ENCODE results near the gene KLHDC8A.

KLHDC8A gene

DNA sequence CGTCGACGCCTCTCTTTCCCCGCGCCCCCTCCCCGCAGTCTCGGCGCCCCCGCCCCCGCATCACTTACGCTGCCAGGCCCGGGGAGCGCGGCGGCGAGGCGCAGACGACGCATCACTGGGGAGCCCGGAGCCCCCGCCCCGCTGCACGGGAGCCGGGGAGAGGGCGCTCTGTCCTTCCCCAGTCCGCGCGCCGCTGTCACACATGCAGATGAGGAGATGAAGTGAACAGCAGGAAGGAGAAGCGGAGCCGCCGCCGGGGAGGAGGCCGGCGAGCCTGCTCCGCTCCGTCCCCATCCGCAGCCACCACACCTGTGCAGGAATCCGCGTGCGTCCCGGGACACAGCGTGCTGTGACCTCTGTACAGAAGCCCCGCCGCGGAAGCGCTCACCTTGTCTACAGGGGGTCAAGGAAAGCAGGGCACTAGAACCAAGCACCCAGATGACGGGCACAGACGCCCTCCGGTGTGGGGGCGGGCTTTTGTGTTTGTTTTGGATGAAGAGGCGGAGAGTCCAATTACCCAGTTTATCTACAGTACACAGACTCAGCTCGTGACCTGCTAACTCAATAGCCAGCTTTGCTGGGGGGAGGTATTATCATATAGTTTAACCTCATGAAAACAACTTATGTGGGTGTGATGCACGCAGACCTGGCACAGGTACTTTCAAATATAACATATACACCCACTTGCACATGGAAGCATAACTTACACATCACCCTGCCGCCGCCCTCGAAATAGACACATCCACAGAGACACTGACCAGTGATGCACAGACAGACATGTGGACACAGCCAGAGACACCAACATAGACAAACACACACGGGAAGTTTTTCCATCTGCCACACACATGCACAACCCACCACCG, 12.4 kb downstream of the KLHDC8A start:
- peak in 2 of 5 donors; percentile 32 to 35 for DNase-seq

DNA sequence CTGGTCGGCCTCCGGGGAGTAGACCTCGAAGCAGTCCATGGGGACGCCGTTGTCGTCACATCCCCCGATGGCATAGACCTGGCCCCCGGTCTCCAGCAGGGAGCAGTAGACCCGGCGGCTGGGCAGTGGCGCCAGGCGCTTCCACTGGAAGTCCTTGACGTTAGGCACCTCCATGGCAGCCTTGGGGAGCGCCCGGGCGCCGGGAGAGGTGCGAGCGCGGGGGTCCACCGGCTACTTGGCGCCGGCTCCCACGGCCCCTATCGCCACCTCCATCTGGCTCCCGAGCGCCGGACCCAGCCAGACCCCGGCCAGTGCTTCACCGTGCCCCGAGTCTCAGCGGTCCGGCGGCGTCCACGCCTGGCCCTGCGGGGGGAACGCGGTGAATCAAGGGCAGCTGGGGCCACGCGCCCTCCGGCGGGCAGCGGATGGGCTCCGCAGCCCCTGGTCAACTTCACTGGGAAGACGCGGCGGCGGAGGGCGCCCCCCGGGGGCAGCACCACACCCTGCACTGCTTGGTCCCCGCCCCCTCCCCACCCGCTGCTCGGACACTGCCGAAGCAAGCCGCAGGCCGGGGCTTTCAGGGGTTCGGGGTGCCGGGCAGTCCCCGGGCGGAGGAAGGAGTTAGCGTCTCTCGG, 13.2 kb downstream of the KLHDC8A start:
- no peak for DNase-seq

DNA sequence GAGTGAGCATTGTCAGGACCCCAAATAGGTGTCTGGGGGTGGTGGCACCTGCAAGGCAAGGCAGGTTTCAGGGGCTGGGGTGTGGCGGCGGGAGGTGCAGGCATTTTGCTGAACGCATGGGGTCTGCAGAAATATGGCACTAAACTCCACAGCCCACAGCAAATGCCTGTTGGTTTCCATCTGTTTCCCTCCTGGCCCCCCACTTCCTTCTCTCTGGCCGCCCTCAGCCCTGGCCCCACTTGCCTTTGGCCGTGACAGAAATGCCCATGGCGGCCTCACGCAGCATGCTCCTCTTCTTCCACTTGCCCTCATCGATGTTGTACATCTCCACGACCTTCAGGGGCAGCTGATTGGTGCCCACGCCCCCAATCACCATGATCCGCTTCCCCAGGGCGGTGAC, 13.7 kb downstream of the KLHDC8A start:
- no peak for DNase-seq

DNA sequence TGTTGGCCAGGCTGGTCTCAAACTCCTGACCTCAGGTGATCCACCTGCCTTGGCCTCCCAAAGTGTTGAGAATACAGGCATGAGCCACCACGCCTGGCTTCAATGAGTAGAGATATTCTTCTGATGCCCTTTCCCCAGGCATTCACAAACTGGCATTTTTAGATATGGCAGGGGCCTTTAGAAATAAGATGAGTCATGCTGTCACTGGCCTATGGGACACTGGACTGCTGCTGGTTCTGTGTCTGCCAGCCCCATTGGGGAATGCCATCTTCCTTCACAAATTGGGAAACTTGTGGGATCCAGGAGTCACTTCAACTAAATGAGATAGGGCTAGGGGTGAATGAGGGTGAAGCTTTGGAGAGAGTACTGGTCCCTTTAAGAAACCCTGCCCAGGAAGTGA, 16.0 kb downstream of the KLHDC8A start:
- DNase-seq, result no peak

DNA sequence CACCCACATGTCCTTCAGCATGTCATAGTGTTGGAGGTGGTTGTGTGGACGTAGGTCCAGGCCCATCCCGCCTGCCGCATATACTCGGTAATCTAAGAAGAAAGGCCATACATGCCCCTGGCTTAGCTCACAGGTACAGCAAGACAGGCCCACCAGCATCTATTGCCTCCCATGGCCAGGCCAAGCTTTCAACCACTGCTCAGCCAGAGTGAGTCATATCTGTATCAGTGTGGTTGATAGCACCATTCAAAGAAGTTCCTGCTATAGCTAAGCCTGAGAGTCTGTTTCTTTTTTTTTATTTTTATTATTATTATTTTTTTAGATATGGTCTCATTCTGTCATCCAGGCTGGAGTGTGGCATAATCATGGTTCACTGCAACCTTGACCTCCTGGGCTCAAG, 17.0 kb downstream of the KLHDC8A start:
- DNase-seq, result peak in 1 of 5 donors; percentile 38

DNA sequence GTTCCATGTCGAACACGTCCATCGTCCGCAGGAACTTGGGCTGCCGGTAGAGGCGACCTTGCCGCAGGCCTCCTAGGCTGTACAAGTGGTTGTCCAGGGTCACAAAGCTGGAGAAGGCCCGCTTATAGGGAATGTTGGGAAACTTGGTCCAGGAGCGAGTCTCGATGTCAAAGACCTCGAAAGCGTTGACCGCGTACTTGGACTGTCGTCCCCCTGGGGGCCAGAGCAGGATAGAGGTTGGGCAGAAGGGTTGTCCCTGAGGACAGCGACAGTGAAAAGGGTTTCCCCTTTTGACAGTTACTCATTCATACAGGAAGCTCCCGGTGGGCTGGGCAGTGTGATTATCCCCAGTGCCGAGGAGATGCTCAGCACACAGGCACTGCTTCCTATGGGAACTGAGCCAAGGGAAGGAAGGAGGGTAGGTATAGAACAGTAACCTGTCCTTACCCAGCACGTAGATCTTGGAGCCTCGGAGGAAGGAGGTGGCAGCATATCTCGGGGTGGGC, 17.5 kb downstream of the KLHDC8A start:
- no peak for DNase-seq

DNA sequence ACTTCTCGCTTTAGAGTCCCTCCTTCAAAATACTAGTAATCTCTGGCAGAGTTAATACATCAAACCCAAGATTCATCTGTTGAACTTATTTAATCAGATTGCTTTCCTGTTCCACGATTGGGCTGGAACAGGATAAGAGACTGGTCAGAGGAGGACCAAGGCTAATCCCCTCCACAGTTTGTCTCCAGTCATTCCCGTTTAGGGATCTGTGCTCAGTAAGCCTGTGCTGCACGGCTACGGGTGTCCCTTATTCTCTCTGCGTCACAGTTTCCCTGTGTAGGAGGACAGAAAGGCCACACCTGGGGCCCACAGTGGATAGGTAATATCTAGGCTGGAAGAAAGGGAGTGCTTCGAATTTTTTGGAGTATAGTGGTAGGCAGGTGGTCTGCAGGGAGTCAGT, 18.7 kb downstream of the KLHDC8A start:
- no peak for DNase-seq

DNA sequence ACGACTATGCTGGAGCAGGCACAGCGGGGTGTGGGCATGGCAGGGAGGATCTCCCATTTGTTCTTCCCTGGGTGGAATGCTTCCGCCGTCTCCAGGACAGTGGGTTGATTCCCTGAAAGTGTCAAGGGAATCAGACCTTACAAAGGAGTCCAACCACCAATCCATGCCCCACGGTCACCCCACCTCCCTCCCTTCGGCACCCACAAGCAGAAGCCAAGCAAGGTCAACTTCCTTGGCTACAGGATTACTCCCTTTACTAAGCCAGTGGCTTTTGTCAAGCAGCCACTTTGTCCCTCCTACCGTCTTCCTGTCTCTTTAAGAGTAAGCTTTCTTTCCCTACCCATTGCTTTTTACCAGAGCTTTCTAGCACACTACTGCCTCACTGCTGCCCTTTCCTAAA, 19.2 kb downstream of the KLHDC8A start:
- no peak for DNase-seq

DNA sequence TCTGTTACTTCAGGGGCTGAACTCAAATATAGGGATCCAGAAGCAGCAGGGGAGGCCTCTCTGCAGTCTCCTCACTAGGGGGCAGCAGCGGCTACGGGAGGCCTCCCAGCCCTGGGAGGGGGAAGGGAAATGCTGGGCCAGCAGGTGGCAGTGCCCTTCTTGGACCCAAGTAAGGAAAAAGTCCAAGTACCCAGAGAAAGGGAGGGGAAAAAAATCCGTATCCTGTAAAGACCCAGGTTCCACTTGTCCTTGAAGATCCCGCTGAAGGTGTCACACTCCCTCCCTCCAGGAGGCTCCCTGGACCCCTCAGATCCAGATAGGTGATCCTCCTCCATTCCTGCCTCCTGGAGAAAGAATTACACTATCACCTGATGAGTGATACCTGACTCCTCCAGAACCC, 21.0 kb downstream of the KLHDC8A start:
- peak; percentile 48 to 74 (median 65) for DNase-seq

DNA sequence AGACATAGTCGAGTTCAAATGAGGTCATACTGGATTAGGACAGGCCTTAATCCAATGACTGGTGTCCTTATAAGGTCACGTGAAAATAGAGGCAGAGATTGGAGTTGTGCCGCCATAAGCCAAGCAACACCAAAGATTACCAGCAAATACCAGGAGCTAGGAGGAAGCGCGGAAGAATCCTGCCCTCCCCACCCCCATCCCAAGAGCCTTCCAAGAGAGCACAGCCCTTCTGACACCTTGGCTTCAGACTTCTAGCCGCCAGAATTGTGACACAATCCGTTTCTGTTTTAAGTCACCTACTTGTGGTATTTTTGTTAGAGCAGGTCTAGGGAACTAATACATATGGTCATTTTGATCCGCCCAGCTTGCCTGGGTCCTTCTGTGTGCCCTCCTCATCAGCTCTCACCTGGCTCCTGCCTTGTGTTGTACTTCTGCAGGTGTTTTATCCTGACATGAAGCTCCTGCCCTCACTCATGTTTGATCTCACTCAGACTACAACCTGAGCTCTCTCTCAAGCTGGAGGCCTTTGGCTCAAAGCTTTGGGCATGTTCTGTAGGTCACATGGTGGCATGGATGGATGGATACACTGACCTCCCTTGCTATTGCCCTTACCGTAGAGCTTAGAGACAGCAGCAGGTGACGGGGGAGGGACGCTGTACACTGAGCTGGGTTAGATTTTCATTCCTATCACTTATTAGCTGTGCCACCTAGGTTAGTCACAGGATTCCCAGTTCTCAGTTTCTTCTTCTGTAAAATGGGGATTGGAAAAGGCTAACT, 24.5 kb downstream of the KLHDC8A start:
- no peak for DNase-seq

DNA sequence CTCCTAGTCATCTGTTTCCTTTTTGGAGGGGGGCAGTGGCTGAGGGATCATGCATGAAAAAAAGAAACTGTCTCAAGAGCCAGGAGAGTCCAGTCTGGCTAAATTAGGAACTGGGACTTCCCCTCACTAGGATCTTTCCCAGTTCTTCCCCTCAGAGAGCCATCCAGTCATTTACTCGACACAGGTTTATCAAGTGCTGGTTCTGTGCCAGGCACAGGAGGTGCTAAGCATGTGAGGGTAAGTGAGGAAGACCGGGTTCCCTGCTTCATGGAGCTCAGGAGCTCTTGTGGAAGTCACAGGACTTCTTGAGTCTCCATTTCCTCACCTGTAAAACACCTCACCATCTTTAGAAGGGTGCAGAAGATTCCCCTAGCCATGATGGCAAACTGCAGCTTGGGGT, 26.6 kb downstream of the KLHDC8A start:
- no peak for DNase-seq

DNA sequence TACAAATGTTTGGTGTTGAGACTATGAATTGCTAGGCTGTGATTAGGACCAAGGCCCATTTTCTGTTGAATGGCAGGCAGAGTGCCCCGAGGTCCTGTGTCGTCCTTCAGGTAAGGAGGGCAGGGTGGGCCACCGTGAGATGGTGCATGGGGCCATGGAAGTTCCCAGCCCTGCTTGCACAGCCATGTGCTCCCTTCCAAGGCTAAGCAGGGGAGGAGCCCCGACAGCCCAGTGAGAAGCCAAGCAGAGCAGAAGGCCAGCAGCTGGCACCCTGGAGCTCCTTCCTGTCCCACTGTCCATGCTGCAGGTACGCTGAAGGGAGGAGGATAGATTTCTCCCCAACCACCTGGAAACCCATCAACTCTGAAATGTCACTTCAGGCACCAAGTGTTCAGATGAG, 27.0 kb downstream of the KLHDC8A start:
- DNase-seq, result no peak

DNA sequence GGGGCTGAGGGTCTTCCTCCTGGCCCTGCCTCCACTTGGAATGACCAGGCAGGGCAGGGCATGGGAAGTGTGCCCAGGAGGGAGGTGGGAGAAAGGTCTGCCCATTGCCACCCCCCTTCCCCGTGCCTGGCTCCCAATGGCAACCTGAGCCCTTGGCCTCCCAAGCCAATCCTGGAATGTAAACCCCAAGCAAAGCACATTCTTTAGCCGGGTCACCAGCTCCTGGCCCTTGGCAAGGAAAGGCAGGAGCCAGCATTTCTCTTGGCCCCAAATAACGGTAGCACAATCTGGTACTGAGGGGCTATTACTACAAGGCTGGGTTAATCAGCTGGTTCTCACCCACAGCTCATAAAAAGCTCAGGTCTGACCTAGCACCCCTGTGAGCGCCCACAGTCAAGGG, 28.2 kb downstream of the KLHDC8A start:
- DNase-seq, result no peak

DNA sequence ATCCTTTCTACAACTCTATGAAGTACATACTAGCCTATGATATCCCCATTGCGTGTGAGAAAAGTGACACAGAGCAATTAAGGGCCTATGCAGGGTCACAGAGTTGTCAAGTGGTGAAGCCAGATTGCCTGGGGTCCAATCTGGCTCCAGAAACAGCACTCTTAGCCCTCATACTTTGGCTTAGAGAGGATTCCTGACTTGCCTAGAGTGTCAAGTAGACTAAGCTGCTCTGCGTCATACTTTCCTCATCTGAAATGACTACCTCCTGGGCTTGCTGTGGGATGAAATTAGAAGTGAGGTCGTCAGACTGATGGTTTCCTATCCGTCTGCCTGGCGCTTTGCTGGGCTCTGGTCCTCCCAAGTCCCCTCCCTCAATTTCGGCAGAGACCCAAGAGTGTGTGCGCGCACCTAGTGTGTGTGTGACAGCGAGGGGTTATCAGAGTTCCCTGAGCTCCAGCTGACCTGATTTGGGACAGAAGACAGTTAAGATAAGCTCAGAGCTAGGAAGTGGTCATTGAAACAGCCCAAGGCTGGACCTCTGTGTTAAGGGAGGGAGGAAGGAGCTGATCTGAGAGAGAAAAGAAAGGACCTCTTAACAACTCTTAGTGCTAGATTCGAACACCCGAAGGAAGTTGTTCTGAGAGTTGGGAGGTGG, 29.8 kb downstream of the KLHDC8A start:
- DNase-seq, result no peak

DNA sequence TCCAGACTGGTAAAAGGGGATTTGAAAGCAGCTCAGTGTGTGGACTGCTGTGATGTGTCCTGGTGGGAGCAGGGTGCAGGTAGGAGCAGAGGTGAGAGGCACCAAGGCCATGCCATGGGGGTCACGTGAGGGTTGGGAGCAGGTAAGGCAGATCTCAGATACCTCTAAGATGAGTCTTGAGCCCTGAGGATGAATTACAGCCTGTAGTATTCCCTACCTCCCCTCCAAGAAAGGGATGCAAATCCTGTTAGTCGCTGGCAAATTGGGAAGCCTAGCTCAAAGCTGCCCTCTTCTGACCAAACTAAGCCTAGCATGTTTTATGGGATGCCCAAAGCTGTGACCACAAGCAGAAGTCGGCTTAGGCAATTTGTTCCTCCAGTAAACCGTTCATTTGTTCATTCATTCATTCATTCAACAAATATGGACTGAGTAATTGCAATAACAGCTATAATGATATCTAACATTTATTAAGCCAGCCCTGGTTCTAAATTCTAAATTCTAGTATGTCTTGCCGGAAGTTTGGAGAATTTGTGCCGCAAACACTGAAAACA, 31.3 kb downstream of the KLHDC8A start:
- peak in 3 of 5 donors; percentile 33 to 57 (median 41) for DNase-seq

DNA sequence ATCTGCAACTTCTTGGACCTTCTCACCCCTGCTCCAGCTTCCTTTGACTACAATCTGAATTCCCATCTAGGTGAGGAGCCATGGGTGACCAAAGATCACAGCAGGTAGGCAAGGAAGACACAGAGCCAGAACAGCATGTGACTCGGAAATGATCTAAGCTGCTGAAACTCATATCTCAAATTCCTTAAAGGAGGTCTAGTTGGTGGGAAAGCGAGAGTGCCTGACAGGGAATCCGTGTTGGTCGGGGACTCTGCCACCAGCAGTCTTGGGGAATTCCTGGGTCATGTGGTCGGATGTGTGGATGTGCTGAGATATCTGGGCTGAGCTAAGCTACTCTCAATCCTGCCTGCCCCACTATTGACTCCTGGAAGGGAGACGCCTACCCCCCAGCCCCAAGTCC, 31.9 kb downstream of the KLHDC8A start:
- DNase-seq, result no peak

DNA sequence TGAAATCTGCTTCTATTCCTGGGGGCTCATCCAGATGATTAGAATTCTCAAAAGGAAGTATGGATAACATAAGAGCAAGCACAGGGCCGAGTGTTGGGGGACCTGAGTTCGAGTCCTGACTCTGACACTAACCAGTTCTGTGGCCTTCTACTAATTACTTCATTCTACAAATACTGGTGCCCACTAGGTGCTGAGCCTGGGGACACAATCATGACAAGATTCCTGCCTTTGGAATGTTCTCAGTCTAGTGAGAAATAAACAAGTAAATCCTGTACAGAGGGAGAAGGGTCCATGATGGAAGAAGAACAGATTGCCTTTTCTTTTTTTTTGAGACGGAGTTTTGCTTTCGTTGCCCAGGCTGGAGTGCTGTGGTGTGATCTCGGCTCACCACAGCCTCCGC, 32.9 kb downstream of the KLHDC8A start:
- no peak for DNase-seq

DNA sequence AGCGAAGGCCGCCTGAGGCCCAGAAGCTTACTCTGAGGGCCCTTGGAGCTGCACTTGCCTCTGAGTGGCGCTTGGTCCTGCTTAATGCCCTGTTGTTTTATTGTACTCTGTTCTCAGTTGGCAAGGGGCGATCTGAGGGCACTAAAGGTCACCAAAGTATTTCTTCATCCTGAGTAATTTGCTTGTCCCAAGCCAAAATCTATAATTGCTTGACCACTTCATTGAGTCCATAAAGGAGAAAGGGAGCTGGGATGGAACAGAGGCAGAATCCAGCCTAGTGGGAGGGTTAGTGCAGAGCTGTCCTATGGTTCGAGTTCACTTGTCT, 34.8 kb downstream of the KLHDC8A start:
- DNase-seq, result no peak

DNA sequence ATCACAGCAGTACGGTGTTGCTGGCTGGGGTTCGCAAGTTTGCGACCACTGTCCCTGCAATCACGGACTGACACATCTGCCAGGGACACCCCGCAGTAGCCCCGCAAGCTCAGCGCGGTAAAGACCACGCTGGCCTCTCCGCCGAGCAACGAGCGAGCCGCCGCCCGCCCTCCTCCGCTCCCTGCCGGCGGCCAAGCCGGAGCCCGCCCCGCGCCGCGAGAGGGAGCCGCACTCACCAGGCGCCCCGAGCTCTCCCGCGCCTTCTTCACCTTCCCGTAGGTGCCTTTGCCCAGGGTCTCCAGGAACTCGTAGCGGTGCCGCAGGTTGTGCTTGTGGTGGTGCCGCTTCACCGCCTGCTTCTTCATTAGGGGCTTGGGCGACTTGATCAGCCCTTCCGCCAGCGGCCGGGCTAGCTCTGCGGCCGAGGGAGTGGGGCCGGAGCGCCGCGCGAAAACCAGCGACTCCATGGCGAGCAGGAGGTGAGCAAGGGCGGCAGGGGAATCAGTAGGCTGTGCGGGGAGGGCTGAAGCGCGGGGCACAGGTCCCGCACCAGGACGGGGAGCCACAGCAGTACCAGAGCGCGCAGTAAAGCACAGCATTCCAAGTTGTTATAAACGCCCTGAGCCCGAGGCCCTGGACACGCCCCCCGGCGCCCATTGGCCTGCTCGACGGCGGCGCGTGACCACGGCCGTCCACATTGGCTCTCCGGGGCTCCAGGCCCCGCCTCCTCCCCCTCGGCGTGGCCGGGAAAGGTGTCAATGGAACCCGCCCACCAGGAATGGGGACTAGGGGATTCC, 35.4 kb downstream of the KLHDC8A start, which contains the start of gene NUAK2:
Gene NUAK2 (minus strand): TSS at position 584 of the 797 bp plus-strand sequence. CDS start 117 bp downstream, at position 467.
- peak; percentile 73 to 82 (median 77) for DNase-seq

DNA sequence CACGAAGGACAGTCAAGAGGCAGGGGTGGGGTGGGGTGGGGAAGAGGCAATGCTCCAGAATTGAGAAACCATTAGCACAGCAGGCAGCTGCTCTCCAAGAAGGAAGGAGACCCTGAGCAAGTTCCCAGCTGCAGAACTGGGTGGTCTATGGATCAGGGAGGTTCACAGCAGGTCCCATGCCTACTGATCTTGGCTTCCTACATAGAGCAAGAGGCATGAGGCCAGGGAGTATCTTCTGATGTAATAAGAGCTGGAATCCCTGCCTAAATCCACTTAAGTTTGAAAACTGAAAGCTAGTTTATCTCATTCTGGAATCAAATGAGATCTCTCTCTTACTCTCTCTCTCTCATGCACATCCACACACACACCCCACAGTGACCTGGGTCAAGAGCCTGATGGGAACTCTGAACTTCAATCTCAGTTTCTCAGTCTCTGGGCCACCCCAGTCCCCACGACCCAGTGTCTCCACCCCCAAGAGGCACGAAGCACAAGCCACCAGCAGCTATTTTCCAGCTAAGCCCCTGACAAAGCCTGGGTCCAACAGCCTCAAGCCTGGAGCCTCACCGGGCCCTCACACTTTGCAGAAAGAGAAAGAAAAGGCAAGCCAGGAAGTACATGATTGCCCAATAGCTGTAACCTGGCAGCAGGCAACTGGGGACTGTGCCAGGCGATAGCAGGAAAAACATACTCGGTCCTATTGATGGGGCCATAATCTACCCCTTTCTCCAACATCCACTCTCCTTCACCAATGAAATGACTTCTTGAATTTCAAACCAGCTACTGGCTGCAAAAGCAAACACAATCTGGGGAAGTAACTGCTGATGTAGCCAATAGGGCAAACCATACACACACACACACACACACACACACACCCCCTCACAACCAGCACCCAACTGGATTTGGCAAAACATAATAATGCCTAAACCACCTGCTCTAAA, 37.4 kb downstream of the KLHDC8A start:
- DNase-seq, result peak in 1 of 5 donors; percentile 47
